GM18498 (cell line): Measurements from ENCODE around the gene PRMT7.
A peak's percentile ranks its signal among the peaks of the same experiment; 100 is the strongest.

Experiments used
- ATAC-seq: cut with Tn5 transposase; IDR thresholded peaks from one replicate; pipeline ENCODE4 v1.9.1; 2021; ENCODE audit warnings: mild to moderate bottlenecking, moderate library complexity; ENCODE audit not compliant: unreplicated experiment

Gene PRMT7

DNA sequence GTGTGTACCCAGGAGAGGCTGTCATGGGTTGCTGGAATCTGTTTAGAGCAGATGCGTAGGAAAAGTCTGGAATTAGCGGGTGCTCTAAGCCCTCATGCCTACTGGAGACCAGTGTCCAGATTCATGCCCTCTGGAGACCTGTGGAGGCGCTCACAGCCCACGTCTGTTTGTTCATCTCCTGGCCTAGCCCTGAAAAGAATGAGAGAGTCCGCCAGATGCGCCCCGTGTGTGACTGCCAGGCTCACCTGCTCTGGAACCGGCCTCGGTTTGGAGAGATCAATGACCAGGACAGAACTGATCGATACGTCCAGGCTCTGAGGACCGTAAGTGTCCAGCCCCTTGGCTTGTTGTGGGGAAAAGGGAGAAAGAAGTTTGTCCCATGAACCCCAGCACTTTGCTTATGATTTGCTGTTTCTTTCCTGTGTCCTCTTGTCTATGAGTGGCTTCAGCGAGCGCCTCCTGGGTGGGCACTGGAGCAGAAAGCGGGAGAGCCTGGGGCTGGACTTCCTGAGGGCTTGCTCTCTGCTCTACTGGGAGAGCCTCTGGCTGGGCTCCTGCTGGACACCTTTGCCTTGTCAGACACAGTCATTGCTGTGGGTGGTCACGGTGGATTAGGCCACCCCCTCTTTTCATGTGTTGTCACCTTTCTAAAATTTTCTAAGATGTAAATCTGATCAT lies 35.3 kb downstream of the PRMT7 start:
- ATAC-seq: no peak

DNA sequence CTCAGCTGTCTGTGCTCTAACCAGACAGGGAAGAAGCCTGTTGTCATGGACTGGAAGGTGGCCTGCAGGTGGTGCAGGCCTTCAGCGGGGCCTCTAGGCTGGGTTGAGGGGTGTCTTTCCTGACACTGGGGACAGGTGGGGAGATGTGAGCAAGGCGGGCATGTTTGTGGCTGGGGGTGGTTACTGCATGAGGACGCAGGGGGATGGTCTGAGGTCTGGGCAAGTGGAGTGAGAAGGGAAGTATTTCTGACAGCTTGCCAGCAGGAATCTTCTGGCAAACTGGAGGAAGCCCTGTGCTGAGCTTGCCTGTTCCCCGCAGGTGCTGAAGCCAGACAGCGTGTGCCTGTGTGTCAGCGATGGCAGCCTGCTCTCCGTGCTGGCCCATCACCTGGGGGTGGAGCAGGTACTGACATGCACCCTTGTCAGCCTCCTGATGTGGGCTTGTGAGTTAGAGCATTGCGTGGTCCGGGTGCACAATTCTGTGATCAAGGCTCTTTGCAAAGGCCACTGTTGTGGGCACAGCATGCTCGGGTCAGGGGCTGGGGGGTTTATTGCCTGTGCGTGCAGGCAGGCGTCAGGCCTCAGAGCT lies 36.2 kb downstream of the PRMT7 start:
- ATAC-seq: no peak

- ATAC-seq: no peak
Observed at GRCh38 chr16:68347605-68348004, 36.8 kb downstream of the PRMT7 start.

- ATAC-seq: no peak
Observed at GRCh38 chr16:68348639-68349445, 38.0 kb downstream of the PRMT7 start.

- ATAC-seq: no peak
Observed at GRCh38 chr16:68349838-68350410, 39.1 kb downstream of the PRMT7 start.

DNA sequence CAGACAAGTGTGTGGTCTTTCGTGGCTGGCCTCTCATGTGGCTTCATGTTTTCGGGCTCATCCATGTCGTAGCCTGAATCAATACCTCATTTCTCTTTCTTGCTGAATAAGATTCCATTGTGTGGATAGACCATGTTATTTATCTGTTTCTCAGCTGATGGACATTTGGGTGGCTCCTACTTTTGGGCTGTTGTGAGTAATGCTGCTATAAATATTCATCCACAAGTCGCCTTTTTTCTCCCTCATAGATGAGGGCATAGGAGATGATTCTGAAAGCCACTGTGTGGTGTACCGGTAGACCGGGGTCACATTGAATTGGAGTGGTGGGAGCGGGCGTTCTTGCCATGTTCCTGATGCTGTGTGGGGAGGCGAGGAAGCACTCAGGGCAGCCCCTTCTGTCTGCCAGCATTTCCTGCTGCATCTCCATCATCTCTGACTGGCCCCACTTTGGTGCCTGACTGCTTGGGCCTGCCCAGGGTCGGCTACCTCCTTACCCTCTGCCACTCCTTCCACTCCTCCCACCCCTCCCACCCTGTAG lies 40.1 kb downstream of the PRMT7 start:
- ATAC-seq: no peak

DNA sequence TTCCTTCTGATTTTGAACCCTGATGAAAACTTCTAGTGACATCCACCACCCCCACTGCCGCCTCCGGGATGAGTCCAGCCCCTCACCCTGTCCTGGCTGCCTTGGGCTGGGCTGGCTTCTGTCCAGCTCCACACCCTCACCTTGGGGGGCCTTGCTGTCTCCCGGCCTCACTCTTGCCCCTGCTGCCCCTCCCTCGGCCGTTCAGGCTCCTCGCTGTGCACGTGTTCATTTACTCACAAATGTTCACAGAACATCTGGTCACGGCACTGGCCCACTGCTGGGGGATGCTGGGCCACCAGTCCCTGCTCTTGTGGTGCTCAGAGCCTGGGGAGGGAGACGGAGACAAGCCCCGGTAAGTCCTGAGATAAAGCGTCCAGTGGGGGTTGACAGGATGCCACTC lies 40.6 kb downstream of the PRMT7 start:
- ATAC-seq: no peak

GRCh38 chr16:68351991-68352431 lies 41.2 kb downstream of the PRMT7 start:
- ATAC-seq: no peak

GRCh38 chr16:68353366-68353765 lies 42.5 kb downstream of the PRMT7 start:
- ATAC-seq: no peak

GRCh38 chr16:68354816-68355215 lies 44.0 kb downstream of the PRMT7 start:
- no peak for ATAC-seq

DNA sequence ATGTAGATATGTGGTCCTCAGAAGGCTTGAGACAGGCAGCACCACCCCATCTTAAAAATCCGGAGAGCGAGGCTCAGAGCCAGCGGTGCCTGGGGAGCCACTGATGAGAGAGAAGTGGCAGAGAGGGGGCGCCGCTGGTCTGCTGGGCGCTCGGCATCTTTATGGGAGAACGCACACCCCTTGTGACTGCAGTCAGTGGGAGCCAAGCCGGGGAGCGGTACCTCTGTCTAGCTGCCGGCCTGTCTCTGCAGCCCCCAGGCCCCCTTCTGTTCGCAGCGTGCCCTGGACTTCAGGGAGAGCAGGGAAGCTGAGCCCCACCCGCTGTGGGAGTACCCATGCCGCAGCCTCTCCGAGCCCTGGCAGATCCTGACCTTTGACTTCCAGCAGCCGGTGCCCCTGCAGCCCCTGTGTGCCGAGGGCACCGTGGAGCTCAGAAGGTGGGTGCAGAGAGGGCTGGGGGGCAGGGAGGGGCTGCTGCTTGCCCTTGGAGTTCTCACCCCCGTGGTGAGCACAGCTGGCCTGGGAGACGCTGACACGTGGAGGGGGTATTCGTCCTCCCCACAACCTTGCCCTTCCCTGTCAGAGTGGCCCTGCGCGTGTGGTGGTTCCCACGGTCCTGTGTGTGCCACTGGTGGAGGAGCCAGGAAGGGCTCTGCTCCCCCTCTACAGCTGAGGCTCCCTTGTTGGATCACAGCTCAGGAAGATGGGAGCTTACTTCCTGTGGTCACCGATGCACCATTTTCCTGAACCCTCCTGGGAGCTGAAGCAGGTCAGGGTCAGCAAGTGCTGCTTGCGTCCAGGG lies 44.8 kb downstream of the PRMT7 start:
- ATAC-seq: peak; percentile 15

DNA sequence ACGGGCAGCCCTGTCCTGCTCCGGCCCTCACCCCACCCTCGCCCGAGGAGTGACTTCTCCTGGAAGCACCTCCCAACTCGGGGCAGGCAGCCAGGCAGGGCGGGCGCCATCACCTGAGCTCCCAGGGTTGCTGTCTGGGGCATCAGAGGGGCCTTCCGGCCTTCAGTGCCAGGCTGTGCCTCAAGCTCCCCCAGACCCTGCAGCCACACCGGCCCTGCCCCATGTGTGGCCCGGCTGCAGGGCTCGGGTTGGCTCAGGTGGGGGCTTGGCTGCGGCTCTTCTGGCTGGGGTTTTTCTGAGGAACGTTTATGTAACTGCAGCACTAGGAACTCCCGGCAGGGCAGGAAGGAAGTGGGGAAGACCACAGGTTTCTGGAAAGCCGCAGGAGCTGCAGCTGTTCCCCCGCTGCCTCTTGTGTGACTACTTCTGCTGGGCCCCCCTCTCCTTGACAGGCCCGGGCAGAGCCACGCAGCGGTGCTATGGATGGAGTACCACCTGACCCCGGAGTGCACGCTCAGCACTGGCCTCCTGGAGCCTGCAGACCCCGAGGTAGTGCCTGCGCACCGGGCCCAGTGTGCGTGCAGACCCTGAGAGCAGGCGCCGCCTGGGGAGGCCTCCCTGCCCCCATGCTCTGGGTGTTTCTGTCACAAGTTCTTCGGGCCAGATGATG lies 45.6 kb downstream of the PRMT7 start:
- ATAC-seq: peak; percentile 78

DNA sequence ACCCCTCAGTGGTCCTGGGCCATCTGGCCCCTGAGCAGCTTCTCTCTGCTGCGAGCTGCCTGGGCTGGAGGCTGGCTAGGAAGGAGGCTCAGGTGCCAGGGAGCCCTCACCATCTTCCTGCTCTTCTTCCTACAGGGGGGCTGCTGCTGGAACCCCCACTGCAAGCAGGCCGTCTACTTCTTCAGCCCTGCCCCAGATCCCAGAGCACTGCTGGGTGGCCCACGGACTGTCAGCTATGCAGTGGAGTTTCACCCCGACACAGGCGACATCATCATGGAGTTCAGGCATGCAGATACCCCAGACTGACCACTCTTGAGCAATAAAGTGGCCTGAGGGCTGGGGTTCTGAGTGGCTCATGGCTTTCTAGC lies 46.1 kb downstream of the PRMT7 start:
- no peak for ATAC-seq

- ATAC-seq: no peak
Observed at GRCh38 chr16:68357521-68357922, 46.7 kb downstream of the PRMT7 start.

GRCh38 chr16:68357923-68358322 lies 47.1 kb downstream of the PRMT7 start:
- ATAC-seq: no peak

DNA sequence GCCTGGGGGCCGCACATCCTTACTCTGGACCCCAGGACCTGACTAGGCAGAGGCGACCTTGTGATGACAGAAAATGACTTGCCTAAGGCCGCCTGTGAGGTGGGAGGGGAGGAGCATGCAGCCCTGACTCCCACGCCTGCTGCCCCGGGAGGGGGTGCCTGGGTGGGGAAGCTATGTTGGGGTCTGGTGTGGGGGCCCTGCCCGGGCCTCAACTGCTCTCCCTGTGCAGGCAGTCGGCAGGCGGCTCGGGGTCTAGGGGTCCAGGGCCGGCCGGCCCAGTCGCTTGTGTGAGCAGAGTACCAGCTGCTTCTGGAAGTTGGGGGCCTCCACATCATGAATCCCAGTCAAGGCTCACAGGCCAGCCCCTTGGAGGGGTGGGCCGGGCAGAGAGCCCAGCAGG lies 48.1 kb downstream of the PRMT7 start:
- ATAC-seq: no peak

- no peak for ATAC-seq
Observed at GRCh38 chr16:68359398-68360191, 48.8 kb downstream of the PRMT7 start.

GRCh38 chr16:68360547-68360946 lies 49.7 kb downstream of the PRMT7 start:
- ATAC-seq: no peak

DNA sequence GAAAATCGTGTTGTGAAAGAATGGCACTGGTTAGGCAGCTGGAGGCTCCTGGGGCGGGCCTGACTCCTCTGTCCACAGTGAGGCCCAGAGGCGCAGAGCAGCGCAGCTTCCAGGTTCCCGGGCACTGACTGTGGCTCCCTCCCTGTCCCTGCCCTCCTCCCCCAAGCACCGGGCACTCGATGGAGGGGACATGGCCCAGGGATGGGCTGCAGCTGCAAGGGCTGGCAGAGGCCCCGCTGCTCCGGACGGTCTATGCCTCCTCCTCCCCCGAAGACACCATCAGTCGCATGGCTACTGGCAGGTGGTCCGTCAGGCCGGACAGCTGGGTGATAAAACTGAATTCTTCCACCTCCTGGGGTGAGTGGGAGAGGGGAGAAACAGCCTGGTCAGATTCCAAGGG lies 50.1 kb downstream of the PRMT7 start:
- no peak for ATAC-seq
